NCI-H1417 (cell line): ENCODE data around the gene IRX2.

Source experiments
- DNase-seq, 3 experiments: peaks; one replicate each; lab custom pipeline; 2025; lab: John Stamatoyannopoulos, UW

IRX2 gene

GRCh38 chr5:2718115-2718514 is 33.4 kb downstream of the IRX2 start:
- no peak for DNase-seq

- no peak for DNase-seq
Measured at GRCh38 chr5:2715856-2716255, 35.6 kb downstream of the IRX2 start.

GRCh38 chr5:2714805-2715204 is 36.7 kb downstream of the IRX2 start:
- no peak for DNase-seq

GRCh38 chr5:2714026-2714425 is 37.5 kb downstream of the IRX2 start:
- DNase-seq = no peak

GRCh38 chr5:2711446-2712425 is 39.7 kb downstream of the IRX2 start:
- DNase-seq = no peak

GRCh38 chr5:2710910-2711309 is 40.6 kb downstream of the IRX2 start:
- no peak for DNase-seq

- no peak for DNase-seq
Measured at GRCh38 chr5:2709976-2710689, 41.3 kb downstream of the IRX2 start.

- DNase-seq = no peak
Measured at GRCh38 chr5:2708751-2709150, 42.7 kb downstream of the IRX2 start.

GRCh38 chr5:2708132-2708531 is 43.3 kb downstream of the IRX2 start:
- no peak for DNase-seq

- no peak for DNase-seq
Measured at GRCh38 chr5:2705861-2706260, 45.6 kb downstream of the IRX2 start.

GRCh38 chr5:2704806-2705645 is 46.5 kb downstream of the IRX2 start:
- no peak for DNase-seq

- no peak for DNase-seq
Measured at GRCh38 chr5:2704111-2704510, 47.4 kb downstream of the IRX2 start.

- no peak for DNase-seq
Measured at GRCh38 chr5:2703615-2704014, 47.9 kb downstream of the IRX2 start.

GRCh38 chr5:2703041-2703440 is 48.4 kb downstream of the IRX2 start:
- DNase-seq = no peak

- no peak for DNase-seq
Measured at GRCh38 chr5:2702096-2702879, 49.2 kb downstream of the IRX2 start.

GRCh38 chr5:2701592-2701991 is 49.9 kb downstream of the IRX2 start:
- no peak for DNase-seq

GRCh38 chr5:2700876-2701275 is 50.6 kb downstream of the IRX2 start:
- DNase-seq = no peak

GRCh38 chr5:2699686-2700085 is 51.8 kb downstream of the IRX2 start:
- DNase-seq = no peak

- no peak for DNase-seq
Measured at GRCh38 chr5:2699231-2699630, 52.2 kb downstream of the IRX2 start.

GRCh38 chr5:2698581-2698980 is 52.9 kb downstream of the IRX2 start:
- no peak for DNase-seq

GRCh38 chr5:2697446-2698200 is 53.9 kb downstream of the IRX2 start:
- DNase-seq = no peak
